ENCODE results near the gene APOB. TPM values are rescaled to one million over a fixed set of nuclear protein-coding genes. Genes with fewer than 3 reads are reported as not detected.

APOB gene
- total and polyA plus RNA-seq, 2 of the 13 experiments (the other 11 are each of a cell fraction or from before 2014, with no cell fraction given) = 1,569 to 2,515 TPM

- TF ChIP-seq ZNF501 (CRISPR knock-in tag; IDR thresholded peaks at IDR 0.05) (0 out of 2 replicates have a peak, but pooled peaks have one; percentile 33), PHF5A (CRISPR knock-in tag; IDR thresholded peaks at IDR 0.05; ENCODE audit: low read depth, unreplicated experiment) (no peak), CREB3 (CRISPR knock-in tag; IDR thresholded peaks at IDR 0.05) (no peak; the same call in 1 of the 2 replicates), HNF1A (IDR thresholded peaks at IDR 0.05; ENCODE audit: low read depth) (no peak), HNF1A (CRISPR knock-in tag; IDR thresholded peaks at IDR 0.05; ENCODE audit: borderline replicate concordance) (peak; percentile 42; the same call in 1 of the 2 replicates), USF2 (IDR thresholded peaks at IDR 0.05; ENCODE audit: low read depth, low read length) (no peak), USF2 (CRISPR knock-in tag; IDR thresholded peaks at IDR 0.05; ENCODE audit: borderline replicate concordance) (no peak), ZNF710 (CRISPR knock-in tag; IDR thresholded peaks at IDR 0.05; ENCODE audit: borderline replicate concordance) (no peak), HCFC1 (IDR thresholded peaks at IDR 0.05; ENCODE audit: low read depth, low read length) (no peak), AHR (CRISPR knock-in tag; IDR thresholded peaks at IDR 0.05) (no peak), REXO4 (CRISPR knock-in tag; IDR thresholded peaks at IDR 0.05; ENCODE audit: borderline replicate concordance) (no peak), NCOA2 (CRISPR knock-in tag; IDR thresholded peaks at IDR 0.05) (no peak), FOXM1 (CRISPR knock-in tag; IDR thresholded peaks at IDR 0.05) (no peak), TCF7L2 (IDR thresholded peaks at IDR 0.05; ENCODE audit: low read depth, low read length) (no peak), NR2C2 (CRISPR knock-in tag; IDR thresholded peaks at IDR 0.05; ENCODE audit: borderline replicate concordance) (no peak), ZNF382 (CRISPR knock-in tag; IDR thresholded peaks at IDR 0.05; ENCODE audit: borderline replicate concordance) (no peak), ZNF800 (CRISPR knock-in tag; IDR thresholded peaks at IDR 0.05) (no peak; the same call in 1 of the 2 replicates)
Observed at GRCh38 chr2:21008014-21008789, 35.7 kb downstream of the APOB start (continued).

Measured in HepG2 (cell line).